Esophagus squamous epithelium (tissue), 4 donors: ENCODE results near the gene CDKAL1.

Experiments used
- POLR2A ChIP-seq, 4 donors: fragments of 450-650 bp; IDR thresholded peaks; one replicate each; pipeline ENCODE4 v1.6.1; 2017; ENCODE audit warnings: antibody characterized with exemption in 4 of 4, mild to moderate bottlenecking in 4 of 4, moderate library complexity in 3 of 4
- TF ChIP-seq, protein P1 (sequence below), 6 experiments: fragments of 450-650 bp in 4 of 6; fragments of 200-600 bp in 2 of 6; sonication (generic) in 2 of 6; IDR thresholded peaks; one replicate each; pipeline ENCODE4 v1.5.1; 2016 to 2019; ENCODE audit warnings: antibody characterized with exemption in 6 of 6, mild to moderate bottlenecking in 4 of 6, moderate library complexity in 4 of 6

DNA sequence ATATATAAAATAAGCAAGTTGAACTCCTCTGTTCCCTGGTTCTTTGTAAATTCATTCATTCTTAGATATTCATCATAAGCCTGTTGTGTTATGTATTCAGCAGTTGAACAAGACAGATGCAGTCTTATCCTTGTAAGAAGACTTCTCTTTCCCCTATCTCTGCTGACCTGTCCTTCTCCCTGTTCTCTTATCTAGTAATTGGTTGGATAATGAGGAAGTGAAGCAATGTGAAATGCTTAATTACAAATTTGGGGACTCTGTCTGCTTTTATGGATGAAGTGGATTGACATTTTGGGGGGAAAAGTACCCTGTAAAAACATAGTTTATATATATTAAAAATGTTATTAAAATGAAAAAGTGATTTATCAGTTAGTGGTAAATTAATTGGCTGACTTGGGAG is 37.0 kb downstream of the CDKAL1 start:
- TF ChIP-seq, protein P1, sequence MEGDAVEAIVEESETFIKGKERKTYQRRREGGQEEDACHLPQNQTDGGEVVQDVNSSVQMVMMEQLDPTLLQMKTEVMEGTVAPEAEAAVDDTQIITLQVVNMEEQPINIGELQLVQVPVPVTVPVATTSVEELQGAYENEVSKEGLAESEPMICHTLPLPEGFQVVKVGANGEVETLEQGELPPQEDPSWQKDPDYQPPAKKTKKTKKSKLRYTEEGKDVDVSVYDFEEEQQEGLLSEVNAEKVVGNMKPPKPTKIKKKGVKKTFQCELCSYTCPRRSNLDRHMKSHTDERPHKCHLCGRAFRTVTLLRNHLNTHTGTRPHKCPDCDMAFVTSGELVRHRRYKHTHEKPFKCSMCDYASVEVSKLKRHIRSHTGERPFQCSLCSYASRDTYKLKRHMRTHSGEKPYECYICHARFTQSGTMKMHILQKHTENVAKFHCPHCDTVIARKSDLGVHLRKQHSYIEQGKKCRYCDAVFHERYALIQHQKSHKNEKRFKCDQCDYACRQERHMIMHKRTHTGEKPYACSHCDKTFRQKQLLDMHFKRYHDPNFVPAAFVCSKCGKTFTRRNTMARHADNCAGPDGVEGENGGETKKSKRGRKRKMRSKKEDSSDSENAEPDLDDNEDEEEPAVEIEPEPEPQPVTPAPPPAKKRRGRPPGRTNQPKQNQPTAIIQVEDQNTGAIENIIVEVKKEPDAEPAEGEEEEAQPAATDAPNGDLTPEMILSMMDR (IDR thresholded peaks at IDR 0.05): no peak
- TF ChIP-seq POLR2A (IDR thresholded peaks at IDR 0.05): no peak
